GM23338 (cell line): ENCODE measurements around the gene MAP4K4.

Source experiments
- CREB1 ChIP-seq: fragments of 250-450 bp; sonication (Bioruptor Pico); IDR thresholded peaks from 2 replicates; pipeline ENCODE4 v1.5.0; 2020; ENCODE audit warnings: low read depth, mild to moderate bottlenecking, moderate library complexity
- EZH2 ChIP-seq: fragments of 200-600 bp; sonication (generic); IDR thresholded peaks from one replicate; pipeline ENCODE4 v1.8.0; 2017; ENCODE audit warnings: antibody characterized with exemption, mild to moderate bottlenecking, low read depth; ENCODE audit not compliant: unreplicated experiment
- EZH2phosphoT487 ChIP-seq: fragments of 200-600 bp; sonication (generic); IDR thresholded peaks from one replicate; pipeline ENCODE4 v1.8.1; 2018; ENCODE audit warnings: antibody characterized with exemption; ENCODE audit not compliant: unreplicated experiment
- JUNB ChIP-seq: IDR thresholded peaks from one replicate; pipeline ENCODE4 v1.6.1; 2016; ENCODE audit warnings: antibody characterized with exemption; ENCODE audit not compliant: unreplicated experiment
- NANOG ChIP-seq: IDR thresholded peaks from 2 replicates; pipeline ENCODE4 v1.6.1; 2016; ENCODE audit warnings: antibody characterized with exemption, borderline replicate concordance
- POLR2AphosphoS5 ChIP-seq: IDR thresholded peaks from 2 replicates; pipeline ENCODE4 v1.6.1; 2016; ENCODE audit warnings: antibody characterized with exemption, low read depth
- STAT1 ChIP-seq: IDR thresholded peaks from one replicate; pipeline ENCODE4 v1.6.1; 2016; ENCODE audit warnings: antibody characterized with exemption; ENCODE audit not compliant: unreplicated experiment
- ZNF114 ChIP-seq: fragments of 250-450 bp; sonication (Bioruptor Pico); IDR thresholded peaks from 2 replicates; pipeline ENCODE4 v1.5.0; 2020; ENCODE audit warnings: mild to moderate bottlenecking, moderate library complexity
- ZNF331 ChIP-seq: fragments of 250-450 bp; sonication (Bioruptor Pico); IDR thresholded peaks from 2 replicates; pipeline ENCODE4 v1.5.0; 2020; ENCODE audit warnings: low read depth, mild to moderate bottlenecking, moderate library complexity
- TF ChIP-seq, protein P1 (sequence below), 2 experiments: fragments of 200-600 bp in 1 of 2; sonication (generic) in 1 of 2; conservative IDR thresholded peaks; 2 replicates each; pipeline versions ENCODE4 v1.5.1 to v1.6.1; 2016 to 2017; ENCODE audit warnings: antibody characterized with exemption in 2 of 2, low read depth in 2 of 2, mild to moderate bottlenecking in 2 of 2, moderate library complexity in 1 of 2
- TF ChIP-seq, protein P2 (sequence below): IDR thresholded peaks from one replicate; pipeline ENCODE4 v1.6.1; 2018; ENCODE audit warnings: antibody characterized with exemption; ENCODE audit not compliant: unreplicated experiment
- TF ChIP-seq, protein P3 (sequence below): fragments of 250-450 bp; sonication (Bioruptor Pico); IDR thresholded peaks from 2 replicates; pipeline ENCODE4 v1.5.0; 2020; ENCODE audit warnings: mild to moderate bottlenecking, moderate library complexity

DNA sequence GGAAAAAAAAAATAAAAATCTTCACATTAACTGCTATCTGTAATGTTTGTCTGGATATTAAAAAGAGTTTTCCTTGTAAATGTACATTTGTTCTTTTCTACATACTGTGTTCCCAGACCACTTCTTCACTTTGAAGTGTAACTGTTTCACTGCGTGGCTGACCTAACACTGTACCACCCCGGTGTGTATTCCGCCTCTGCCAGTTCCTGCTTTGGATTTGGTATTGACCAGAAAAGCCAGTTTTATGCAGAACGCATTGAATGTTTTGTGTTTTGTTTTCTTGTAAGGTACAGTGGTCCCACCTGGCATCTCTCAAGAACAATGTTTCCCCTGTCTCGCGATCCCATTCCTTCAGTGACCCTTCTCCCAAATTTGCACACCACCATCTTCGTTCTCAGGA, 166.0 kb downstream of the MAP4K4 start:
- TF ChIP-seq, protein P1, sequence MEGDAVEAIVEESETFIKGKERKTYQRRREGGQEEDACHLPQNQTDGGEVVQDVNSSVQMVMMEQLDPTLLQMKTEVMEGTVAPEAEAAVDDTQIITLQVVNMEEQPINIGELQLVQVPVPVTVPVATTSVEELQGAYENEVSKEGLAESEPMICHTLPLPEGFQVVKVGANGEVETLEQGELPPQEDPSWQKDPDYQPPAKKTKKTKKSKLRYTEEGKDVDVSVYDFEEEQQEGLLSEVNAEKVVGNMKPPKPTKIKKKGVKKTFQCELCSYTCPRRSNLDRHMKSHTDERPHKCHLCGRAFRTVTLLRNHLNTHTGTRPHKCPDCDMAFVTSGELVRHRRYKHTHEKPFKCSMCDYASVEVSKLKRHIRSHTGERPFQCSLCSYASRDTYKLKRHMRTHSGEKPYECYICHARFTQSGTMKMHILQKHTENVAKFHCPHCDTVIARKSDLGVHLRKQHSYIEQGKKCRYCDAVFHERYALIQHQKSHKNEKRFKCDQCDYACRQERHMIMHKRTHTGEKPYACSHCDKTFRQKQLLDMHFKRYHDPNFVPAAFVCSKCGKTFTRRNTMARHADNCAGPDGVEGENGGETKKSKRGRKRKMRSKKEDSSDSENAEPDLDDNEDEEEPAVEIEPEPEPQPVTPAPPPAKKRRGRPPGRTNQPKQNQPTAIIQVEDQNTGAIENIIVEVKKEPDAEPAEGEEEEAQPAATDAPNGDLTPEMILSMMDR (conservative IDR thresholded peaks at IDR 0.05; ENCODE audit: low read depth in 2 of 2) = no peak
- TF ChIP-seq CREB1 (no peak), JUNB (no peak), EZH2 (no peak), POLR2AphosphoS5 (no peak), EZH2phosphoT487 (no peak), NANOG (no peak), ZNF331 (CRISPR knock-in tag) (no peak), STAT1 (no peak), ZNF114 (no peak)
- TF ChIP-seq, protein P2, sequence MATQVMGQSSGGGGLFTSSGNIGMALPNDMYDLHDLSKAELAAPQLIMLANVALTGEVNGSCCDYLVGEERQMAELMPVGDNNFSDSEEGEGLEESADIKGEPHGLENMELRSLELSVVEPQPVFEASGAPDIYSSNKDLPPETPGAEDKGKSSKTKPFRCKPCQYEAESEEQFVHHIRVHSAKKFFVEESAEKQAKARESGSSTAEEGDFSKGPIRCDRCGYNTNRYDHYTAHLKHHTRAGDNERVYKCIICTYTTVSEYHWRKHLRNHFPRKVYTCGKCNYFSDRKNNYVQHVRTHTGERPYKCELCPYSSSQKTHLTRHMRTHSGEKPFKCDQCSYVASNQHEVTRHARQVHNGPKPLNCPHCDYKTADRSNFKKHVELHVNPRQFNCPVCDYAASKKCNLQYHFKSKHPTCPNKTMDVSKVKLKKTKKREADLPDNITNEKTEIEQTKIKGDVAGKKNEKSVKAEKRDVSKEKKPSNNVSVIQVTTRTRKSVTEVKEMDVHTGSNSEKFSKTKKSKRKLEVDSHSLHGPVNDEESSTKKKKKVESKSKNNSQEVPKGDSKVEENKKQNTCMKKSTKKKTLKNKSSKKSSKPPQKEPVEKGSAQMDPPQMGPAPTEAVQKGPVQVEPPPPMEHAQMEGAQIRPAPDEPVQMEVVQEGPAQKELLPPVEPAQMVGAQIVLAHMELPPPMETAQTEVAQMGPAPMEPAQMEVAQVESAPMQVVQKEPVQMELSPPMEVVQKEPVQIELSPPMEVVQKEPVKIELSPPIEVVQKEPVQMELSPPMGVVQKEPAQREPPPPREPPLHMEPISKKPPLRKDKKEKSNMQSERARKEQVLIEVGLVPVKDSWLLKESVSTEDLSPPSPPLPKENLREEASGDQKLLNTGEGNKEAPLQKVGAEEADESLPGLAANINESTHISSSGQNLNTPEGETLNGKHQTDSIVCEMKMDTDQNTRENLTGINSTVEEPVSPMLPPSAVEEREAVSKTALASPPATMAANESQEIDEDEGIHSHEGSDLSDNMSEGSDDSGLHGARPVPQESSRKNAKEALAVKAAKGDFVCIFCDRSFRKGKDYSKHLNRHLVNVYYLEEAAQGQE = no peak
- TF ChIP-seq, protein P3, sequence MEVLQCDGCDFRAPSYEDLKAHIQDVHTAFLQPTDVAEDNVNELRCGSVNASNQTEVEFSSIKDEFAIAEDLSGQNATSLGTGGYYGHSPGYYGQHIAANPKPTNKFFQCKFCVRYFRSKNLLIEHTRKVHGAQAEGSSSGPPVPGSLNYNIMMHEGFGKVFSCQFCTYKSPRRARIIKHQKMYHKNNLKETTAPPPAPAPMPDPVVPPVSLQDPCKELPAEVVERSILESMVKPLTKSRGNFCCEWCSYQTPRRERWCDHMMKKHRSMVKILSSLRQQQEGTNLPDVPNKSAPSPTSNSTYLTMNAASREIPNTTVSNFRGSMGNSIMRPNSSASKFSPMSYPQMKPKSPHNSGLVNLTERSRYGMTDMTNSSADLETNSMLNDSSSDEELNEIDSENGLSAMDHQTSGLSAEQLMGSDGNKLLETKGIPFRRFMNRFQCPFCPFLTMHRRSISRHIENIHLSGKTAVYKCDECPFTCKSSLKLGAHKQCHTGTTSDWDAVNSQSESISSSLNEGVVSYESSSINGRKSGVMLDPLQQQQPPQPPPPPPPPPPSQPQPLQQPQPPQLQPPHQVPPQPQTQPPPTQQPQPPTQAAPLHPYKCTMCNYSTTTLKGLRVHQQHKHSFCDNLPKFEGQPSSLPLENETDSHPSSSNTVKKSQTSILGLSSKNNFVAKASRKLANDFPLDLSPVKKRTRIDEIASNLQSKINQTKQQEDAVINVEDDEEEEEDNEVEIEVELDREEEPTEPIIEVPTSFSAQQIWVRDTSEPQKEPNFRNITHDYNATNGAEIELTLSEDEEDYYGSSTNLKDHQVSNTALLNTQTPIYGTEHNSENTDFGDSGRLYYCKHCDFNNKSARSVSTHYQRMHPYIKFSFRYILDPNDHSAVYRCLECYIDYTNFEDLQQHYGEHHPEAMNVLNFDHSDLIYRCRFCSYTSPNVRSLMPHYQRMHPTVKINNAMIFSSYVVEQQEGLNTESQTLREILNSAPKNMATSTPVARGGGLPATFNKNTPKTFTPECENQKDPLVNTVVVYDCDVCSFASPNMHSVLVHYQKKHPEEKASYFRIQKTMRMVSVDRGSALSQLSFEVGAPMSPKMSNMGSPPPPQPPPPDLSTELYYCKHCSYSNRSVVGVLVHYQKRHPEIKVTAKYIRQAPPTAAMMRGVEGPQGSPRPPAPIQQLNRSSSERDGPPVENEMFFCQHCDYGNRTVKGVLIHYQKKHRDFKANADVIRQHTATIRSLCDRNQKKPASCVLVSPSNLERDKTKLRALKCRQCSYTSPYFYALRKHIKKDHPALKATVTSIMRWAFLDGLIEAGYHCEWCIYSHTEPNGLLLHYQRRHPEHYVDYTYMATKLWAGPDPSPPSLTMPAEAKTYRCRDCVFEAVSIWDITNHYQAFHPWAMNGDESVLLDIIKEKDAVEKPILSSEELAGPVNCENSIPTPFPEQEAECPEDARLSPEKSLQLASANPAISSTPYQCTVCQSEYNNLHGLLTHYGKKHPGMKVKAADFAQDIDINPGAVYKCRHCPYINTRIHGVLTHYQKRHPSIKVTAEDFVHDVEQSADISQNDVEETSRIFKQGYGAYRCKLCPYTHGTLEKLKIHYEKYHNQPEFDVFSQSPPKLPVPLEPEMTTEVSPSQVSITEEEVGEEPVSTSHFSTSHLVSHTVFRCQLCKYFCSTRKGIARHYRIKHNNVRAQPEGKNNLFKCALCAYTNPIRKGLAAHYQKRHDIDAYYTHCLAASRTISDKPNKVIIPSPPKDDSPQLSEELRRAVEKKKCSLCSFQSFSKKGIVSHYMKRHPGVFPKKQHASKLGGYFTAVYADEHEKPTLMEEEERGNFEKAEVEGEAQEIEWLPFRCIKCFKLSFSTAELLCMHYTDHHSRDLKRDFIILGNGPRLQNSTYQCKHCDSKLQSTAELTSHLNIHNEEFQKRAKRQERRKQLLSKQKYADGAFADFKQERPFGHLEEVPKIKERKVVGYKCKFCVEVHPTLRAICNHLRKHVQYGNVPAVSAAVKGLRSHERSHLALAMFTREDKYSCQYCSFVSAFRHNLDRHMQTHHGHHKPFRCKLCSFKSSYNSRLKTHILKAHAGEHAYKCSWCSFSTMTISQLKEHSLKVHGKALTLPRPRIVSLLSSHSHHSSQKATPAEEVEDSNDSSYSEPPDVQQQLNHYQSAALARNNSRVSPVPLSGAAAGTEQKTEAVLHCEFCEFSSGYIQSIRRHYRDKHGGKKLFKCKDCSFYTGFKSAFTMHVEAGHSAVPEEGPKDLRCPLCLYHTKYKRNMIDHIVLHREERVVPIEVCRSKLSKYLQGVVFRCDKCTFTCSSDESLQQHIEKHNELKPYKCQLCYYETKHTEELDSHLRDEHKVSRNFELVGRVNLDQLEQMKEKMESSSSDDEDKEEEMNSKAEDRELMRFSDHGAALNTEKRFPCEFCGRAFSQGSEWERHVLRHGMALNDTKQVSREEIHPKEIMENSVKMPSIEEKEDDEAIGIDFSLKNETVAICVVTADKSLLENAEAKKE = no peak
